Hematopoietic multipotent progenitor cell treated with erythropoietin and hydrocortisone succinate and interleukin-3 and kit ligand, for 17 days (in vitro differentiated cells): Measurements from ENCODE around the gene VGF.

ENCODE experiments used
- DNase-seq: peaks from one replicate; pipeline ENCODE4 v3.0.0-alpha.2; 2015; ENCODE audit warnings: low spot score

The VGF gene

DNA sequence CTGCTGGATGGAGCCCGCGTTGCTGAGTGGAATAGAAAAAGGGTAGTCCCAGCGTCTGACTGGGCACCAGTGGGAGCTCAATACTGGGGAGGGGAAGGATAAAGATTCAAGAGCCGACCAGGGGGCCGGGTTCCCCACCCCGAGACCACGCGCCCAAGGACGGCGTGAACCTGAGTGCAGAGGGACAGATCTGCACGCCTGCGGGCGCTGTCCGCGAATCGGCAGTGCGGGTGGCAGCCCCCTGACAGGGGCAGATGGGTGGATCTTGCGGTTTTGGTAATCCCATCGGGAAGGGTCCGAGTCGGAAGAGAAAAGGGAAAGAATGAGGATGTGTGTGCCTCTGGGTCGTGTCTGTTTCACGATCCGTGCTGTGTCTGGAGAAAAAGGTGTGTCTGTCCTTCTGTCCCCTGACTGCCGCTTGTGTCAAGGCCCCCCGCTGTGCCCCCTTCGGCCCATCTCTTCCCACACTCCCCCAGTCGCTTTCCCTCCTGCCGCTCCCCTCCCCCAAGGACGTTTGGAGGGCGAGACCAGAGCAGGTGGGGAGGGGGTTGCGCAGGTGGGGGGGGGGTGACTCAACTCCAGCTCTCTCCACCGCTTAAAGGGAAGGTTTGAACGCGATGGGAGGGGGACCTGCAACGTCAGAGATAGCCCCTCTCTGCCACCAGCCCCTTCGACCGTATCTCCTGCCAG lies 734 bp upstream of the VGF start:
- DNase-seq = no peak

DNA sequence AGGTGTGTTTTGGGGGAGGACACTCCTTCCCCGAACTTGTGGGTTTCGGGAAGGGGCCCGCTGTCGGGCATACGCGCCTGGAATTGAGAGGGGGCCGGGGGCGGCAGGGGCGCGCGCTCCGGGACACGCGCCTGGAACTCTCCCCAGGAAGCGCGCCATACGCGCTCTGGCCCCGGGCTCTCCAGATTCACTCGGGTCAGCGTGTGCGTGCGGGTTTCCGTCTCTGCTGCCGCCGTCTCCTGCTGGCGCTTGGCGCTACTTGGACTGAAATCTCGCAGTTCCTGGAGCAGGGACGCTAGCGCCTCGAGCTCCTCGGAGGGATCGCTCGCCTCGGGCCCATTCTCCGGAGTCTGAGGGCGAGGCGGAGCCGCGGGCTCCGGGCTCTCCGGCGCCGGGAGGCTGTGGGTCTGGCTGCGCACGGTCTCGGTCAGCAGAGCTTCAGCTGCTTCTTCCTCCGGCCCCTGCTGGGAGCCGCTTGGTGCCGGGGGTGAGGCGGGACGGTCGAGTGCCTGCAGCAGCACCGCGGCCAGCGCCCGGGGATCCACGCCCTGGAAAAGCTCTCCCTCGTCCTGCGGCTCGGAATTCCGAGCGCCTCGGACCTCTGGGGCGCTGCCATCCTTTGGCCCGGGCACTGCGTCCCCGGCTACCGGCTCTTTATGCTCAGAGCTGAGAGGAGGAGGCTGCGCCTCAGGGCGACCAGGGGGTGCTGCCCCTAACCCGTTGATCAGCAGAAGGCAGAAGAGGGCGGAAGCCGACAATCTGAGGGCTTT lies 1.1 kb downstream of the VGF start:
- no peak for DNase-seq

DNA sequence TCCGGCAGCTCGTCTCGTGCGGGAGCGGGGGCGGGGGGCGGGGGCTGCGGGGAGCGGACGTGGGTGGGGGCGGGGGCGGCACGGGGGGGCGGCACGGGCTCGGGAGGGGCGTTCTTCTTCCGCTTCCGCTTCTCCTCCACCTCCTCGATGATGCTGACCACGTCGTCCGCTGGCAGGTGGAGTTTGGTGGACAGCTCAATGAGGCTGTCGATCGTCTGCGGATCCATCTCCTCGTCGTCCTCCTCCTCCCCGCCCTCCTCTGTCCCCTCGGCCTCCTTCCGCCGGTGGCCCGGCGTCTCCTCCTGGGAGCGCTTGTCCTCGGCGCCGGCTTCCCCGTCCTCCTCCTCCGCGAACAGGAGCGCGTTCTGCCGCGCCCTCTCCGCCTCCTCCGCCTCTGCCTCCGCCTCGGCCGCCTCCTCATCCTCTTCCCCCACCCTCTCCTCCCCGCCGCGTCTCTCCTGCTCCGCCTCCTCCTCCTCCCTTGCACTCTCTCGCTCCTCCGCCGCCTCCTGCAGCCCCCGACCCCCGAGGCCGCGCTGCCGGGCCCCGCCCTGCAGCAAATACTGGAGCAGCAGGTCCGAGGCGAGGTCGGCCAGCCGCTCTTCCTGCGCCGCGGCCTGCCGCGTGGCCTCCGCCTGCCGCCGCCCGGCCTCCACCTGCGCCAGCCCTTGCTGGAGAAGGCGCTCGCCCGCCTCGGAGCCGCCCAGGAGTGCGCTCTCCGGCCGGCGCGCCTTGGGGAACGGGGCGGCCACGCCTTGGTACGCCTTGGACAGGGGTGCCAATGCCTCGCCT lies 1.9 kb downstream of the VGF start:
- no peak for DNase-seq

DNA sequence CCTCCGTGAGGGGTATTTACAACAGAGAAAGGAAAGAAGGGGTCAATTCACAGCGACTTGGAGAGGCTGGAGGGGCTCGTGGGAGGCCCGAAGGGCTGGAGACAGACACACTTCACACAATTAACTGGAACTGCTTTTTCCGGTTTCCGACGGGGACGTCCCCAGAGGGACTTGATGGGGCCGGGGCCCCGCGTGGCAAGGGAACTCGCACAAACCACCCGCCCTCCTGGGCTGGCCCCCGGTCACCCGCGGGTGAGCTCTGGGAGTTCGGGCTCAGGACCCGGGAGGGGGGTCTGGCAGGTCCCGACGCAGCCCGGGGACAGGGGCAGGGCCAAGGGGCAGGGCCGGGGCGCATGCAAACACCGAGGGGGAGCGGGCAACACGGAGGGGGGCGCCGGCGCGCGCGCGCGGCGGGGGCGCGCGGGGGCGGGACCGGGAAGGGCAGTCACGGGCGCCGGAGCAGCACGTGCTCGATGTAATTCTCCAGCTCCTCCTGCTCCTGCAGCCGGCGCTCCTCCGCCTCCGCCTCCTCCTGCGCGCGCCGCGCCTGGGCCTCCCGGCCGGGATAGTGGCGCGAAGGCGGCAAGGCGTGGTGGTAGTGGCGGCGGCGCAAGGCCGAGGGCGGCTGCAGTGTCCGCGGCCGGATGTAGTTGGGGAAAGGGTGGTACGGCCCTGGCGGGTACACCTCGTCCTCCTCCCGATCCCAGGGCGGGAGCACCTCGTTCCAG lies 2.7 kb downstream of the VGF start:
- no peak for DNase-seq

DNA sequence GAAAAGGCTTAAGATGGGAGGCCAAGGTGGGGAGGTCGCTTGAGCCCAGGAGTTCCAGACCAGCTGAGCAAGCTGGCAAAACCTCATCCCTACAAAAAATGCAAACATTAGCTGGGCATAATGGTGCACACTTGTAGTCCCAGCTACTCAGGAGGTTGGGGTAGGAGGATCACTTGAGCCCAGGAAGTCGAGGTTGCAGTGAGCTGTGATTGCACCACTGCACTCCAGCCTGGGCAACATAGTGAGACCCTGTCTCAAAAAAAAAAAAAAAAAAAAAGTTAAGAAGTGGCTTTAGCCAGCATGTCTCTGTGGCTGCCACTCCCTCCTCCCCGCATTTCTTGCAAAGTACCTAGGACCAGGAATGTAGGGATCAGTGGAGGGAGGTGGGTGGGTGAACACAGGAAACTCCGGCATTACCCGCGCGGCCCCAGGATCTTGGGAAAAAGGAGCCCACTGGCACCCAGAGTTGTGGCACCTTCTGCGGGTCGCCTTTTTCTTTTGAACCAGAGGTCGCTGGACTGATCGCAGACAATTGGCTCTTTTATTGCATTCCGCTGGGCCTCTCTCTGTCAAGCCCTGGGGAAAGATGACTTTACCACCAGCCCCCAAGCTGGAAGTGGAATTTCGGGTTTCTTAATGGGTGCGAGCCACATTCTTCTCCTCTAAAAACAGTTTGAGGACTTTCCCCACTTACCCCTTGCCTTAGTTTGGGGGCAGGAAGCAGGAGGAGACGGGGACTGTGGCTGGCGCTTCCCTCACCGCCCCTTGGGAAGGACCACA lies 3.5 kb downstream of the VGF start:
- DNase-seq = no peak

DNA sequence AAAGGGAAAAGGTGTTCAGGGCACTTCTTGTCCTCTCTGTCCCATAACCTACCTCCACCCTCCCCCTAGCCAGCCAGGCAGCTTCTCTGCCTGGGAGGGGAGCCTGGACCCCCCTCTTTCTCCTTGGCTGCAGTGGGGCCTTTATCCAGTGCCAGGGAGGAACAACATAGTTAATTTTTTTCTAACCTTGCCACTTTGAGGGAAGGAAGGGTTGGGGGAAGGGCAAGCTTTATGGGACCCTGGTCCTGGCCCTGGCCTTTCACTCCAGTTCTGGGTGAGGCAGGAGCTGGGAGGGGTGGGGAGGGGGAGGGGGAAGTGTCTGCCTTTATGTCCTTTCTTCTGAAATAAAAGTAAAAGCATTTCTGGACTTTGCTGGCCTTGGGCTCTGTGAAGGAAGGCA lies 4.5 kb downstream of the VGF start:
- DNase-seq = no peak

DNA sequence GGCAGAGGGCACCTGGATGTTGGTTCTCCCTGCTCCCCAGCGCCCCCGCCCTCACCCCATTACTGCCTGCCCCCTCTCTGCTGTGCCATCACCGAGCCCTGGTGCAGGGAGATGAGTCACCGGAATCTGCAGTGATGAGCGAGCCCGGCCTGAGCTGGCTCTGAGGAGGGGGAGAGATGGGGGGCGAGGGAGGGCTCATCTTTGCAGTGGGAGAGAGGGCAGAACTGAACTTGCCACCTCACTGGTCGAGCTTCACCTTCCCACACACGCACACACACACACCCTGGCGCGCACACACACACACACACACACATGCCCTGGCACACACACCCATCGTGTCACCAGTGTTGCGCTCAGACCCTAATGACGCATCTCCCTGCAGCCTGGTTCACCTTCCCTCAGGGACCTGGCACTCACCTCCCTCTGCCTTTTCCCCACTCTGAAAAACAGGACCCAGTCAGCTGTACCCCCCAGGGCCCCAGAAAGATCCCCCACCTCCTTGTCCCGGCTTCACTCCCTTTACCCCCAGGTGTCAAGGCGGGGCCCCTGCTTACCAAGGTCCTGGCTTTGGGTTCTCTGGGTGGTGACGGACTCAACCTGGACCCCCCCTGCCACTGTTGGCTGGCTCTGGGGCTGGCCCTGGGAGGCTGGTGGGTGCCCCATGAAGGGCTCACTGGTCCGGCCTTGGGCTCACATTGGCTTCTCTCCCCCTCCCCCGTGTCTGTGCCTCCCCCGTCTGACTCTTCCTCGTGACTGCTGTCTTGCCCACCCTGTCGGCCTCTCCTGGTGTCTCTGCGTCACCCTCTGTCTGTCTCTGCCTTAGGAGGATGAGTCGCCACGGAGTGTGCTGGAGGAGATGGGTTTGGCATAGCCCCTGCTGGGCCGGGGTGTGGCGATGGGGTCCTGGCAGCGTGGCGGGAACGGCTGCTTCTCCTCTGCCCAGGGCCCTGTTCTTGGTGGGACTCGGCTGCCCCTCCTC lies 5.4 kb downstream of the VGF start:
- DNase-seq = no peak

DNA sequence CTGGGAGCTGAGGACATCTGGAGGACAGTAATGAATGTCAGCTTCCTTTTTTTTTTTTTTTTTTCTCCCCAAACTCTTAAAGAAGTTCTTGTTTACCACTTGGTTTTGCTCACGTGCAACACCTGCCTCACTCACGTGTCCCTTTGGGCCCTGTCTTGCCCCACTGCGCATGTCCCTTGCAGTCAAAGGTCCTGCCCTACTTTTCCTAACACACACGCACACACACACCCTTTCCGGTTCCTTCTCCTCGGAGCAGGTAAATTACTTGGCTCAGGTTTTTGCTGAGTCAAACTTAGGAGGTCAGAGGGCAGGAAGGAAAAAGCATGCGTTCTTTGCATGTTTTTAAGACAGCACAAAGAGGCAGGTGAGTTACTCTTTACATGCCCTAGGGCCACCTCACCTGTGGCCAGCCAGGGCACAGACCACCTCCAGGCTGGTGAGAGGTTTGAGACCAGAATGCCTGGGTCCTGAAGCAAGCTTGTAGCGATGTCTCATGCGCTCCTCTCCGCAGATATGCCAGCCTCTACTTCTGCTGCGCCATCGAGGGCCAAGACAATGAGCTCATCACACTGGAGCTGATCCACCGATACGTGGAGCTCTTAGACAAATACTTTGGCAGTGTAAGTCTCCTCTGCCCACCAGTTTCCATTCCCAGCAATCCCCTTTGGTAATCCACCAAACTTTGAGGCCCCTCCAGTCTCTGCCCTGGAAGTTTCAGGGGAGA lies 8.3 kb downstream of the VGF start:
- no peak for DNase-seq

DNA sequence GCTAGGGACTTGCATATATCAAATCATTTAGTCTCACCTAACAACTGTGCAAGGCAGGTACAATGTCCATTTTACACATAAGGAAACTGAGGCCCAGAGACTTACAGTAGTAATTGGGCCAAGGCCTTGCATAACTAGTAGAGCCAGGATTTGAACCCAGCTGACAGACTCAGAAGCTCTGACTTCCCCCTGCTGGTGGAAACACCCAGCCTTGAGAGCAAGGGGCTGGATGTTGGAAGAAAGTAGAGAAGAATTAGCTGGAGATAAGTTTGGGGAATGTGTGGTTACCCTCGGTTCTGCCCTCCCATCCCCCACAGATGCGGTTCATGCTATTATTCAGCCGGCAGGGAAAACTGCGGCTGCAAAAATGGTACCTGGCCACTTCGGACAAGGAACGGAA lies 9.1 kb downstream of the VGF start:
- DNase-seq = no peak

DNA sequence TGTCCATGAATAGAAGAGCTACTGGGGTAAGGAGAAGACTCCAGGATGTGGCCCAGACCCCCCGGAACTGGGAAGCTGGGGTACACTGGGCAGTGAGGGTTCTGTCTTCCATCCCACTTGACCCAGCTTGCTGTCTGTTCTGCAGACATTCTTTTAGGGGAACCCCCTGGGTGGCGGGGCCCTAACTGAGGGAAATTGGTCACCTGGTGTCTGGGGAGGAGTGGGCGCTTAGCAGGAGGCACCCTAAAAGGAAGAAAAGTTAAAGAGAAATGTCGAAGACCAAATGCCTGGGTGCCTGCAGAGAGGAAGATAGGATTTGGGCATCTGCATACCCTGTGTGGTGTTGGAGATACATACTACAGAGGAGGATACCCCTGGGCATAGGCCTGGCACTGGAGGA lies 10.1 kb downstream of the VGF start:
- no peak for DNase-seq

DNA sequence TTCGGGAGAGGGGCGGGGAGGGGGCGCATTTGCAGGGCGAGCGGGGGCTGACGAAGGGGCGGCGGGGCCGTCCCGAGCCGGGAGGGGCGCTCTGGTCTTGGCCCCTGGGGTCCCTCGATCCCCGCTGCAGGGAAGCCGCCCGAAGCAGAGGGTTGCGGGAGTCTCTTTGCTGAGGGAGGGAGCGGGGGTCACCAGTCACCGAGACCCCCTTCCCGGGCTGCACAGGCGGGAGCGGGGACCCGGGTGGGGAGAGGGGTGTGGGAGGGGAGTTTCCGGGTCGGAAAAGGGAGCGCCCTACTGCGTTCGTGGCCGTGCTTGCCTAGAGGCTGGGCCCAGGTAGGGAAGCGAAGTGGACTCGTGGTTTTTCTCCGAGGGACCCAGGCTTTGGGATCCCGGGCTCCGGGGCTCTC lies 10.7 kb downstream of the VGF start:
- DNase-seq = no peak

DNA sequence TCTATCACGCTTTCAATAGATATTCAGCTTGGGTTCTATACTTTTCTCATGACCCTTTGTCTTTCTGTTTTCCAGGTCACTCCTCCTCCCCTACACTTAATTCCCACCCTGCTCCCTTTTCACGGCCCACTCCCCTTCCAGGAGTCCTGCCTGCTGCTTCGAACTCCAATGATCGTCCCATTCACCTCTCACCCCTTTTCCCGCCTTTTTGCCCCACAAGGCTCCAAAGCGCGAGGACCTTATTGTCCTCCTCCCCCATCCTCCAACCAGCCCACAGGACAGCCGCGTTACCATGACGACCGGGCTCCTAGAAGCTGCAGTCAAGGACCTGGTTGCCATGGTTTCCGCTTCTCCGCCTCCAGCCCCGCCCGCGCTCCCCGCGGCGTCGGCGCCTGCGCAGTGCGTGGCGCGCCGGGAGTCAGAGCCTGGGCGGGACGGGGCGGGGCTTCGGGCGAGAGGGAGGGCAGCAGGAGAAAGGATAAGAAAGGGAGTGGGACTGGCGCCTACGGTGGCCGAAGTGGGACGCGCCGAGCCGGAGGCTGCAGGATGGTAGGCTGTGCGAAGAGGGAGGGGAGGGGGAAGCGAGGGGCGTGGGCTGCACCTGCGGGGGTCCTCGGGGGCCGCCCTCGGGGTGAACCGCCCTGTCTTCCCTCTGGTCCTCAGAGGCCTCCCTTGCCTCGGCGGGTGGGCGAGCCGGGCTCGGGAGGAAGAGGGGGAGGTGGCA lies 11.2 kb downstream of the VGF start, which contains the start of gene AP1S1:
Gene AP1S1 (plus strand): TSS at position 508 of the 724 bp plus-strand sequence. CDS start 39 bp downstream, at position 547.
- DNase-seq = peak; percentile 92

DNA sequence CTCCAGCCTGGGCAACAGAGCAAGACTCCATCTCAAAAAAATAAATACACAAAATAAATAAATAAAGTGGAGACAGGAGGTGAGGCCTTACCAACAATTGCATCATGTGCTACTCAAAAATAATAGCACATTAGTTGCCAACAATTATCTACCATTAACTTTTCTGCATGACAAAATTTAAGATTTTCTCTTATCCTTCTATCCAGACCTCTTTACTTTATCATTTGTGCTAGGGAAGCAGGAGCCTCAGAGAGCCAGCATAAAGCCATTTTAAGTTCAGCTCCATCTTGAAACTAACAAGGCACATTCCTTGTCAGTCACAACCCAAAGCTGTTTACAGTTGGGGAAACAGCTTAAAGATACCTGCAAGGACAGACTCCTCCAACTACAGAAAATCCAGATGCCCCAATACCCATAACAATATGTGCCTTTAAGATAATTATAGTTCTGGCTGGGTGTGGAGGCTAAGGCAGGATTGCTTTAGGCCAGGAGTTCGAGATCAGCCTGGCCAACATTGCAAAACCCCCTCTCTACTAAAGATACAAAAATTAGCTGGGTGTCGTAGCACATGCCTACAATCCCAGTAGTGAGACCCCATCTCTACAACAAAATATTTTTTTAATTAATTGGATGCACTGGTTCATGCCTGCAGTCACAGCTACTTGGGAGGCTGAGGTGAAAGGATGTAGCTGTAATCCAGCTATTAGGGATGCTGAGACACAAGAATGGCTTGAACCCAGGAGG lies 13.3 kb downstream of the VGF start:
- no peak for DNase-seq

DNA sequence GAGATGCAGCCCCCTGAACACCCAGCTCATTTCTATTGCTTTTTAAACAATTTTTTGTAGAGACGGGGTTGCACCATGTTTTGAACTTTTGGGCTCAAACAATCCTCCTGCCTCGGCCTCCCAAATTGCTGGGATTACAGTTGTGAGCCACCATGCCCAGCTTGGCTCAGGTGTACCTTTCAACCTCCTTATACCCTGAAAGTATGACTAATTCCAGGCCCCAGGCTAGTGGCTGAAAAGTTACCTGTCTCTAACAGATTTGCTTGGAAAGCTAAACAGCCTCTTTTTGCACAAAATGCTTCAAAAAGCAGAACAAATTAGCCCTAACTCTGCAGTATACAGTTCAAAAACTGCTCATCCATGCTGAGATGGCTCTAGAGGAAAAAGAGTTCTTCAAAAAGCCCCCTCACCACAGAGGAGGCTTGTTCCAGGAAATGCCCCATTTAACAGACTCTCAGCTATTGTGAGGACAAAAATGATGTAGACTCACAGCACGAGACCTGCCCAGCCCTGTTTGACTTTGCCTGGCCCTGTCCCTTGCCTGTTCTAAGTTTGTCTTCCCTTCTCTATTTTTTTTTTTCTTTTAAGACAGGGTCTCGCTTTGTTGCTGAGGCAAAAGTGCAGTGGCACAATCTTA lies 24.5 kb downstream of the VGF start:
- no peak for DNase-seq

DNA sequence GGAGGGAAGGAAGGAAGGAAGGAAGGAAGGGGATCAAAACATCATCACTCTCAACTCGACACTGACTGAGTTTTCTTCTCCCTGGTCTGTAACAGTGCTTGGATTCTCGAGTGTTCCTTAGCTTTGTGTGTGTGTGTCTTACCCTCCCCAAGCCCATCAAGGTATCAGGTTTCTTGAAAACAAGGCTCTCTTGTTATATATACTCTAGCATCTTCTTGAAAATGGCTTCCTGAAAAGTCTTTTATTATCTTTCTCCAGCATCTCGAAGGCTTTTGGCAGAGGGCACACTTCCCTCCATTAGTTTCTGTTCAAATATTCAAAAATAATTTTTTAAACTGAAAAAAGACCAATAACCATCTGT lies 25.1 kb downstream of the VGF start:
- no peak for DNase-seq

DNA sequence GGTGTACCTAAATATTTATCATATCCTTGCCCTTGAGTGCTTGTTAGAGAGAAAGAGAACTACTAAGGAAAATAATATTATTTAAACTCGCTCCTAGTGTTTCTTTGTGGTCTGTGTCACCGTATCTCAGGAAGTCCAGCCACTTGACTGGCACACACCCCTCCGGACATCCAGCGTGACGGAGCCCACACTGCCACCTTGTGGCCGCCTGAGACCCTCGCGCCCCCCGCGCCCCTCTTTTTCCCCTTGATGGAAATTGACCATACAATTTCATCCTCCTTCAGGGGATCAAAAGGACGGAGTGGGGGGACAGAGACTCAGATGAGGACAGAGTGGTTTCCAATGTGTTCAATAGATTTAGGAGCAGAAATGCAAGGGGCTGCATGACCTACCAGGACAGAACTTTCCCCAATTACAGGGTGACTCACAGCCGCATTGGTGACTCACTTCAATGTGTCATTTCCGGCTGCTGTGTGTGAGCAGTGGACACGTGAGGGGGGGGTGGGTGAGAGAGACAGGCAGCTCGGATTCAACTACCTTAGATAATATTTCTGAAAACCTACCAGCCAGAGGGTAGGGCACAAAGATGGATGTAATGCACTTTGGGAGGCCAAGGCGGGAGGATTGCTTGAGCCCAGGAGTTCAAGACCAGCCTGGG lies 27.0 kb downstream of the VGF start:
- peak; percentile 74 for DNase-seq

DNA sequence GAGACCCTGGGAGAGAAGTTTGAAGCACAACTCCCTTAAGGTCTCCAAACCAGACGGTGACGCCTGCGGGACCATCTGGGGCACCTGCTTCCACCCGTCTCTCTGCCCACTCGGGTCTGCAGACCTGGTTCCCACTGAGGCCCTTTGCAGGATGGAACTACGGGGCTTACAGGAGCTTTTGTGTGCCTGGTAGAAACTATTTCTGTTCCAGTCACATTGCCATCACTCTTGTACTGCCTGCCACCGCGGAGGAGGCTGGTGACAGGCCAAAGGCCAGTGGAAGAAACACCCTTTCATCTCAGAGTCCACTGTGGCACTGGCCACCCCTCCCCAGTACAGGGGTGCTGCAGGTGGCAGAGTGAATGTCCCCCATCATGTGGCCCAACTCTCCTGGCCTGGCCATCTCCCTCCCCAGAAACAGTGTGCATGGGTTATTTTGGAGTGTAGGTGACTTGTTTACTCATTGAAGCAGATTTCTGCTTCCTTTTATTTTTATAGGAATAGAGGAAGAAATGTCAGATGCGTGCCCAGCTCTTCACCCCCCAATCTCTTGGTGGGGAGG lies 27.6 kb downstream of the VGF start:
- DNase-seq = no peak
